ENCODE data around the gene SH2D3A. TPM values are rescaled to one million over a fixed set of nuclear protein-coding genes. Genes with fewer than 3 reads are reported as not detected.

SH2D3A gene
- total and polyA plus RNA-seq, 2 donors (not counting 3 experiments of a cell fraction or from before 2014, with no cell fraction given), result 0.04 to 0.53 TPM

DNA sequence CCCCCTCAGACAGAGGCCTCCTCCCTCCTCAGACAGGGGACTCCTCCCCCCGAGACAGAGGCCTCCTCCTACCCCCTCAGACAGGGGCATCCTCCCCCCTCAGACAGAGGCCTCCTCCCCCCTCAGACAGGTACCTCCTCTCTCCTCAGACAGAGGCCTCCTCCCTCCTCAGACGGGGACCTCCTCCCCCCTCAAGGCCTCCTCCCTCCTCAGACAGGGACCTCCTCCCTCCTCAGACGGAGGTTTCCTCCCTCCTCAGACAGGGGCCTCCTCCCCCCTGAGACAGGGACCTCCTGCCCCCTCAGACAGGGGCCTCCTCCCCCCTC is 60.6 kb downstream of the SH2D3A start:
- H3K36me3 ChIP-seq (ENCODE audit: control insufficient read depth in 2 of 2, extremely low read depth in 1 of 2, insufficient read depth in 2 of 2, low read length in 2 of 2), result no peaks in the 10 kb centered on the region
- H3K9me1 ChIP-seq (replicated peaks; ENCODE audit: control insufficient read depth, extremely low read depth, insufficient read depth, low read length), result no peaks in the 10 kb centered on the region
- H3K9ac ChIP-seq (replicated peaks; ENCODE audit: extremely low read depth, insufficient read depth, low read length), result no peak overlapping the region
- H3K27me3 ChIP-seq (ENCODE audit: control insufficient read depth in 2 of 2, insufficient read depth in 2 of 2, low read length in 2 of 2), result peaks cover 2 to 5% of the 10 kb centered on the region in 2 experiments
- dilution Hi-C loops (cut with MboI; ENCODE audit: extremely low pct_ligation_motif_present, low sequenced_read_pairs) (no loop called here), intact Hi-C loops (cut with micrococcal nuclease) (no loop called here)
- H3K4me2 ChIP-seq (ENCODE audit: insufficient read depth, low read length), result no peak overlapping the region
- no peaks in the 10 kb centered on the region for H4K20me1 ChIP-seq (replicated peaks; ENCODE audit: control insufficient read depth, extremely low read depth, insufficient read depth, low read length)
- ChIA-PET POLR2A (no interaction called here), CTCF (no interaction called here)
- TF ChIP-seq GATA2 (IDR thresholded peaks at IDR 0.05; ENCODE audit: insufficient read depth, insufficient read length, low read depth, low read length), result no peak
- TF ChIP-seq MYC (IDR thresholded peaks at IDR 0.05; ENCODE audit: low read depth, low read length), result no peak
- TF ChIP-seq, protein P1, sequence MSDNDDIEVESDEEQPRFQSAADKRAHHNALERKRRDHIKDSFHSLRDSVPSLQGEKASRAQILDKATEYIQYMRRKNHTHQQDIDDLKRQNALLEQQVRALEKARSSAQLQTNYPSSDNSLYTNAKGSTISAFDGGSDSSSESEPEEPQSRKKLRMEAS (IDR thresholded peaks at IDR 0.05; ENCODE audit: insufficient read depth, insufficient read length), result no peak
- TF ChIP-seq EZH2 (IDR thresholded peaks at IDR 0.05; ENCODE audit: borderline replicate concordance, low read depth, low read length, severe bottlenecking), result no peak
- TF ChIP-seq JUN (IDR thresholded peaks at IDR 0.05; ENCODE audit: borderline replicate concordance, insufficient read depth, insufficient read length, low read depth), result no peak
- no peak for TF ChIP-seq POLR2AphosphoS5 (IDR thresholded peaks at IDR 0.05; ENCODE audit: insufficient read depth, low read depth, low read length)
- no peak for TF ChIP-seq POLR2A (IDR thresholded peaks at IDR 0.05; ENCODE audit: low read depth, low read length)
- TF ChIP-seq FOS (IDR thresholded peaks at IDR 0.05; ENCODE audit: borderline replicate concordance, insufficient read depth, low read length), result no peak
- TF ChIP-seq, protein P2, sequence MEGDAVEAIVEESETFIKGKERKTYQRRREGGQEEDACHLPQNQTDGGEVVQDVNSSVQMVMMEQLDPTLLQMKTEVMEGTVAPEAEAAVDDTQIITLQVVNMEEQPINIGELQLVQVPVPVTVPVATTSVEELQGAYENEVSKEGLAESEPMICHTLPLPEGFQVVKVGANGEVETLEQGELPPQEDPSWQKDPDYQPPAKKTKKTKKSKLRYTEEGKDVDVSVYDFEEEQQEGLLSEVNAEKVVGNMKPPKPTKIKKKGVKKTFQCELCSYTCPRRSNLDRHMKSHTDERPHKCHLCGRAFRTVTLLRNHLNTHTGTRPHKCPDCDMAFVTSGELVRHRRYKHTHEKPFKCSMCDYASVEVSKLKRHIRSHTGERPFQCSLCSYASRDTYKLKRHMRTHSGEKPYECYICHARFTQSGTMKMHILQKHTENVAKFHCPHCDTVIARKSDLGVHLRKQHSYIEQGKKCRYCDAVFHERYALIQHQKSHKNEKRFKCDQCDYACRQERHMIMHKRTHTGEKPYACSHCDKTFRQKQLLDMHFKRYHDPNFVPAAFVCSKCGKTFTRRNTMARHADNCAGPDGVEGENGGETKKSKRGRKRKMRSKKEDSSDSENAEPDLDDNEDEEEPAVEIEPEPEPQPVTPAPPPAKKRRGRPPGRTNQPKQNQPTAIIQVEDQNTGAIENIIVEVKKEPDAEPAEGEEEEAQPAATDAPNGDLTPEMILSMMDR (IDR thresholded peaks at IDR 0.05; ENCODE audit: extremely low read depth in 1 of 2, insufficient read depth in 1 of 2, low read depth in 1 of 2, low read length in 2 of 2), result no peak
- BruUV-seq (replicated peaks), result no TSS peak
- DNase-seq (ENCODE audit: low read depth, low spot score) (no peak), FAIRE-seq (no peak)
- no peak overlapping the region for H3K4me3 ChIP-seq (replicated peaks in 1 of 3; ENCODE audit: insufficient read depth in 1 of 3, low read depth in 1 of 3, low read length in 3 of 3)
- no peaks in the 10 kb centered on the region for H3K4me1 ChIP-seq (ENCODE audit: control insufficient read depth, extremely low read depth, insufficient read depth, low read length)
- no peaks in the 10 kb centered on the region for H3K79me2 ChIP-seq (ENCODE audit: control insufficient read depth, insufficient read depth, low read length)
- no peak overlapping the region for H3K27ac ChIP-seq (ENCODE audit: insufficient read depth, low read depth, low read length)
- no peaks in the 10 kb centered on the region for H3K9me3 ChIP-seq (replicated peaks; ENCODE audit: control insufficient read depth, insufficient read depth, low read length)
- H2AFZ ChIP-seq (ENCODE audit: low read depth, low read length), result no peak overlapping the region
